Fibroblast of lung (primary cell): Measurements from ENCODE around the gene SP1. TPM values are rescaled to one million over a fixed set of nuclear protein-coding genes. Genes with fewer than 3 reads are reported as not detected.

Experiments used
- DNase-seq, 2 donors: peaks; one replicate each; pipeline versions ENCODE4 v3.0.0 to v3.0.0-alpha.2; 2010; ENCODE audit warnings: low read depth in 2 of 2
- H2AFZ ChIP-seq: 2 replicates; pipeline ENCODE4 v1.5.1; 2012; ENCODE audit warnings: low read length, control low read depth, inconsistent platforms
- H3K27ac ChIP-seq: 2 replicates; pipeline ENCODE4 v1.5.1; 2011; ENCODE audit warnings: low read length, control low read depth; ENCODE audit not compliant: insufficient read depth
- H3K27me3 ChIP-seq: 2 replicates; pipeline ENCODE4 v1.5.1; 2011; ENCODE audit warnings: mild to moderate bottlenecking, low read length; ENCODE audit not compliant: control insufficient read depth, insufficient read depth
- H3K36me3 ChIP-seq: 2 replicates; pipeline ENCODE4 v1.5.1; 2011; ENCODE audit warnings: low read length; ENCODE audit not compliant: control insufficient read depth, insufficient read depth
- H3K4me1 ChIP-seq: 2 replicates; pipeline ENCODE4 v1.5.1; 2011; ENCODE audit warnings: low read length; ENCODE audit not compliant: control insufficient read depth, insufficient read depth; ENCODE audit errors: extremely low read depth
- H3K4me2 ChIP-seq: 2 replicates; pipeline ENCODE4 v1.5.1; 2011; ENCODE audit warnings: low read length, control low read depth; ENCODE audit not compliant: insufficient read depth; ENCODE audit errors: extremely low read depth
- H3K4me3 ChIP-seq, 4 experiments: fragments of 200-600 bp in 1 of 4; sonication (generic) in 1 of 4; replicated peaks in 1 of 4; 2 replicates each; pipeline ENCODE4 v1.5.1; 2011 to 2016; ENCODE audit warnings: low read length in 4 of 4, low read depth in 3 of 4, mild to moderate bottlenecking in 3 of 4, control low read depth in 2 of 4, inconsistent platforms in 1 of 4, mixed read lengths in 1 of 4; ENCODE audit not compliant: insufficient read depth in 1 of 4; ENCODE audit errors: control extremely low read depth in 1 of 4
- H3K79me2 ChIP-seq: 2 replicates; pipeline ENCODE4 v1.5.1; 2012; ENCODE audit warnings: mild to moderate bottlenecking, low read length, inconsistent platforms; ENCODE audit not compliant: control insufficient read depth, insufficient read depth
- H3K9ac ChIP-seq: 2 replicates; pipeline ENCODE4 v1.5.1; 2011; ENCODE audit warnings: mild to moderate bottlenecking, low read length, control low read depth; ENCODE audit not compliant: insufficient read depth
- H3K9me3 ChIP-seq: 2 replicates; pipeline ENCODE4 v1.5.1; 2012; ENCODE audit warnings: low read depth, low read length; ENCODE audit not compliant: control insufficient read depth, insufficient read depth
- H4K20me1 ChIP-seq: 2 replicates; pipeline ENCODE4 v1.5.1; 2011; ENCODE audit warnings: low read length; ENCODE audit not compliant: control insufficient read depth, insufficient read depth; ENCODE audit errors: extremely low read depth
- EZH2 ChIP-seq: IDR thresholded peaks from 2 replicates; pipeline ENCODE4 v1.5.1; 2012; ENCODE audit warnings: low read length, control low read depth, mild to moderate bottlenecking; ENCODE audit errors: missing control alignments
- polyA plus RNA-seq, 2 donors: library from polyadenylated mRNA; depleted of rRNA in 1 of 2; stranded (reverse) in 1 of 2; unstranded in 1 of 2; fragments of >200 nt; gene quantifications; 2 replicates each; pipeline ENCODE4 v1.2.1, GENCODE V29; 2011 to 2012; ENCODE audit warnings: missing spikeins in 1 of 2
- total RNA-seq: library from RNA; depleted of rRNA; stranded (reverse); fragments of >200 nt; gene quantifications from 2 replicates; pipeline ENCODE4 v1.2.1, GENCODE V29; 2014
- TF ChIP-seq, protein P1 (sequence below), 2 donors: IDR thresholded peaks in 1 of 2; conservative IDR thresholded peaks in 1 of 2; 1 replicate in 1 of 2; 2 replicates in 1 of 2; pipeline ENCODE4 v1.5.1; 2011 to 2012; ENCODE audit warnings: low read length in 2 of 2, control low read depth in 1 of 2, inconsistent platforms in 1 of 2, low read depth in 1 of 2, mild to moderate bottlenecking in 1 of 2

Gene SP1
- total and polyA plus RNA-seq, 2 donors (not counting 1 experiment from before 2014, with no cell fraction given): 35.3 to 38.9 TPM

DNA sequence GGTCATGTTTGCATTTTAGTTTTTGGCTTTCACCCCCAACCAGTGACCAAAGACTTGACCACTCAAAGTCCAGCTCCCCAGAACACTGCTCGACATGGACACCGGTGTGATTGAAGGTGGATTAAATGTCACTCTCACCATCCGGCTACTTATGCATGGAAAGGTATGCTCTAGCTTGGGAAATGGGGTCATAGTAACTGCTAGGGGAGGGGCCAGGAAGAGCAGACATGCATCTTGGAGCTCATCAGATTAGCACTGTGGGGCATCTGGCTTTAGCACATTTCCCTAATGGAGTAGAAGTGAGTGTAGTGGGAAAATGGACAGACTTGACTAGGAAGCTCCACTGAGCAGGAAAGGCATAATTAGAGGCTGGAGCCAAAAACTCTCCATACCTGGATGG lies 74.7 kb downstream of the SP1 start:
- peak overlapping the region; percentile 61 for H3K4me2 ChIP-seq
- no peak overlapping the region for H3K9ac ChIP-seq
- H2AFZ ChIP-seq: no peak overlapping the region
- peak overlapping the region in 3 of 4 experiments; percentile 8 to 100 (median 94) for H3K4me3 ChIP-seq
- peaks cover 4% of the 10 kb centered on the region for H3K4me1 ChIP-seq
- TF ChIP-seq, protein P1, sequence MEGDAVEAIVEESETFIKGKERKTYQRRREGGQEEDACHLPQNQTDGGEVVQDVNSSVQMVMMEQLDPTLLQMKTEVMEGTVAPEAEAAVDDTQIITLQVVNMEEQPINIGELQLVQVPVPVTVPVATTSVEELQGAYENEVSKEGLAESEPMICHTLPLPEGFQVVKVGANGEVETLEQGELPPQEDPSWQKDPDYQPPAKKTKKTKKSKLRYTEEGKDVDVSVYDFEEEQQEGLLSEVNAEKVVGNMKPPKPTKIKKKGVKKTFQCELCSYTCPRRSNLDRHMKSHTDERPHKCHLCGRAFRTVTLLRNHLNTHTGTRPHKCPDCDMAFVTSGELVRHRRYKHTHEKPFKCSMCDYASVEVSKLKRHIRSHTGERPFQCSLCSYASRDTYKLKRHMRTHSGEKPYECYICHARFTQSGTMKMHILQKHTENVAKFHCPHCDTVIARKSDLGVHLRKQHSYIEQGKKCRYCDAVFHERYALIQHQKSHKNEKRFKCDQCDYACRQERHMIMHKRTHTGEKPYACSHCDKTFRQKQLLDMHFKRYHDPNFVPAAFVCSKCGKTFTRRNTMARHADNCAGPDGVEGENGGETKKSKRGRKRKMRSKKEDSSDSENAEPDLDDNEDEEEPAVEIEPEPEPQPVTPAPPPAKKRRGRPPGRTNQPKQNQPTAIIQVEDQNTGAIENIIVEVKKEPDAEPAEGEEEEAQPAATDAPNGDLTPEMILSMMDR (conservative IDR thresholded peaks at IDR 0.05 in 1 of 2, IDR thresholded peaks at IDR 0.05 in 1 of 2; ENCODE audit: low read depth in 1 of 2, low read length in 2 of 2): no peak
- no peak for TF ChIP-seq EZH2
- H3K27ac ChIP-seq: no peak overlapping the region
- peaks cover 20% of the 10 kb centered on the region for H3K36me3 ChIP-seq
- peaks cover 66% of the 10 kb centered on the region for H3K79me2 ChIP-seq
- H3K9me3 ChIP-seq: no peaks in the 10 kb centered on the region
- no peaks in the 10 kb centered on the region for H3K27me3 ChIP-seq
- H4K20me1 ChIP-seq: peaks cover 17% of the 10 kb centered on the region
- no peak for DNase-seq

DNA sequence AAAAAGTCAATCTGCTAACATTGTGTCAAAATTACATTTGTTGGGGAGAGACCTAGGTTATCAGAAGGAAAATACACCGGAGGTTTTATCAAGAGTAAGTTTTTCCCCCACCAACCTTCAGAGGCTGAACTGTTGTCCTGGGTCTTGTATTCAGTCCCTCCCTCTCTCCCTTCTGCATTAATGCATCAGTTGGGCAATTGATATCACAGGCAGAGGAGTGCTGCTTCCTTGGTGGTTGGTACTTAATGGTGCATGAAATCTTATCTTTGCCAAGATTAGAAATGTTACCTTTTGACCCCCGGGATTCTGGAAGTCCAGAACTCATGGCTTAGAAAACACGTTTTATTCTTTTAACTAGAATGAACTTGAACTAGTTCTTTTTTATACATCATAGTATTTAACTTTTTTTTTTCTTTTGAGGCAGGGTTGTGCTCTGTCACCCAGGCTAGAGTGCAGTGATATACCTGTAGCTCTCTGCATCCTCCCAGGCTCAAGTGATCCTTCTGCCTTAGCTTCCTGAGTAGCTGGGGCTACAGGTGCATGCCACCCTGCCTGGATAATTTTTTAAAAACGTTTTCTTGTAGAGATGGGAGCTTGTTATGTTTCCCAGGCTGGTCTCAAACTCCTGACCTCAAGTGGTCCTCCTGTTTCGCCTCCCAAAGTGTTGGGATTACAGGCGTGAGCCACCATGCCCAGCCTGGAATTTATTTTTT lies 76.8 kb downstream of the SP1 start:
- H3K27me3 ChIP-seq: no peaks in the 10 kb centered on the region
- no peak for DNase-seq
- no peak overlapping the region for H3K9ac ChIP-seq
- peaks cover 86% of the 10 kb centered on the region for H3K79me2 ChIP-seq
- no peak overlapping the region for H3K27ac ChIP-seq
- H4K20me1 ChIP-seq: peaks cover 17% of the 10 kb centered on the region
- no peak overlapping the region for H3K4me3 ChIP-seq
- H3K9me3 ChIP-seq: no peaks in the 10 kb centered on the region
- peaks cover 28% of the 10 kb centered on the region for H3K36me3 ChIP-seq
- H2AFZ ChIP-seq: no peak overlapping the region
- no peak overlapping the region for H3K4me2 ChIP-seq
- TF ChIP-seq EZH2: no peak
- TF ChIP-seq, protein P1 (conservative IDR thresholded peaks at IDR 0.05 in 1 of 2, IDR thresholded peaks at IDR 0.05 in 1 of 2; ENCODE audit: low read depth in 1 of 2, low read length in 2 of 2): no peak
- peaks cover 8% of the 10 kb centered on the region for H3K4me1 ChIP-seq

DNA sequence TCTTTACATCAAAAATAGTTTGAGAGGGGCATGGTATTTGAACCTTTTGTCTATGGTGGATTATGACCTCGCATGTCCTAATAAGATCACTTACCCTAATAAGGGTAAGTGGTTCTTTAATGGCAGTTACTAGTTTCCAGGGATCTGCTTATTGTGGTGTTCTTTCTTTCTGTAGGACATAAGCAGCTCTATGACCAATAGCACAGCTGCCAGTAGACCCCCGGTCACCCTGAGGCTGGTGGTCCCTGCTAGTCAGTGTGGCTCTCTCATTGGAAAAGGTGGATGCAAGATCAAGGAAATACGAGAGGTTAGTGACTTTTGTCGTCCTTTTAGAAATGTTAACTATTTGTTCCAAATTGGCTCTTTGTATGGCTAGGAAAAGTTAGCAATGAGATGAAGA lies 79.1 kb downstream of the SP1 start:
- H3K27me3 ChIP-seq: no peaks in the 10 kb centered on the region
- H3K4me2 ChIP-seq: no peak overlapping the region
- H3K27ac ChIP-seq: no peak overlapping the region
- peaks cover 38% of the 10 kb centered on the region for H3K36me3 ChIP-seq
- no peak for TF ChIP-seq EZH2
- TF ChIP-seq, protein P1 (conservative IDR thresholded peaks at IDR 0.05 in 1 of 2, IDR thresholded peaks at IDR 0.05 in 1 of 2; ENCODE audit: low read depth in 1 of 2, low read length in 2 of 2): no peak
- H3K4me1 ChIP-seq: peaks cover 8% of the 10 kb centered on the region
- no peaks in the 10 kb centered on the region for H3K9me3 ChIP-seq
- H3K79me2 ChIP-seq: peaks cover 88% of the 10 kb centered on the region
- no peak overlapping the region for H2AFZ ChIP-seq
- H3K4me3 ChIP-seq: no peak overlapping the region
- DNase-seq: no peak
- H4K20me1 ChIP-seq: peaks cover 9% of the 10 kb centered on the region
- no peak overlapping the region for H3K9ac ChIP-seq
